Common myeloid progenitor, CD34-positive (primary cell): ENCODE measurements around the gene CEP85L.

ENCODE experiments used
- CTCF ChIA-PET: fragments of 350-600 bp; sonication (Branson Sonifier 250); formaldehyde crosslinking; loops from one replicate; lab custom pipeline; 2021; ENCODE audit warnings: antibody characterized with exemption; lab: Charles Lee
- POLR2A ChIA-PET: fragments of 350-600 bp; sonication (Branson Sonifier 250); formaldehyde crosslinking; loops from one replicate; lab custom pipeline; 2021; ENCODE audit warnings: antibody characterized with exemption; lab: Charles Lee
- DNase-seq, 3 donors: peaks; one replicate each; pipeline versions ENCODE4 v3.0.0 to v3.0.0-alpha.2; 2013
- H3K27ac ChIP-seq, 2 experiments: 1 replicate in 1 of 2; 2 replicates in 1 of 2; pipeline ENCODE4 v1.7.0; 2013; ENCODE audit warnings: inconsistent platforms in 2 of 2, low read length in 2 of 2, mild to moderate bottlenecking in 2 of 2, low read depth in 1 of 2, moderate library complexity in 1 of 2; ENCODE audit not compliant: severe bottlenecking in 2 of 2, insufficient read depth in 1 of 2, poor library complexity in 1 of 2
- H3K27me3 ChIP-seq, 5 experiments: replicated peaks in 2 of 5; 1 replicate in 3 of 5; 2 replicates in 2 of 5; pipeline versions ENCODE4 v1.6.1 to v1.7.0; 2013; ENCODE audit warnings: low read length in 4 of 5, mild to moderate bottlenecking in 2 of 5, moderate library complexity in 2 of 5, inconsistent platforms in 1 of 5; ENCODE audit not compliant: insufficient read depth in 5 of 5, control insufficient read depth in 4 of 5
- H3K36me3 ChIP-seq, 4 experiments: 1 replicate in 2 of 4; 2 replicates in 2 of 4; pipeline versions ENCODE4 v1.6.1 to v1.7.0; 2013; ENCODE audit warnings: low read length in 3 of 4, control low read depth in 1 of 4, mild to moderate bottlenecking in 1 of 4; ENCODE audit not compliant: control insufficient read depth in 4 of 4, insufficient read depth in 4 of 4
- H3K4me1 ChIP-seq, 4 experiments: 1 replicate in 3 of 4; 2 replicates in 1 of 4; pipeline versions ENCODE4 v1.6.1 to v1.7.1; 2013; ENCODE audit warnings: low read length in 3 of 4, mild to moderate bottlenecking in 3 of 4, control low read depth in 1 of 4, inconsistent platforms in 1 of 4, moderate library complexity in 1 of 4; ENCODE audit not compliant: control insufficient read depth in 4 of 4, insufficient read depth in 4 of 4; ENCODE audit errors: control extremely low read depth in 1 of 4
- H3K4me3 ChIP-seq, 7 experiments: 1 replicate in 4 of 7; 2 replicates in 3 of 7; pipeline versions ENCODE4 v1.5.1 to v1.7.0; 2013; ENCODE audit warnings: mild to moderate bottlenecking in 7 of 7, low read length in 6 of 7, moderate library complexity in 6 of 7, inconsistent platforms in 2 of 7, low read depth in 2 of 7, control low read depth in 1 of 7; ENCODE audit not compliant: insufficient read depth in 4 of 7, control insufficient read depth in 1 of 7; ENCODE audit errors: extremely low read depth in 1 of 7
- H3K9me3 ChIP-seq, 5 experiments: 1 replicate in 4 of 5; 2 replicates in 1 of 5; pipeline versions ENCODE4 v1.6.1 to v1.7.1; 2013; ENCODE audit warnings: low read length in 4 of 5, mild to moderate bottlenecking in 2 of 5, inconsistent platforms in 1 of 5, low read depth in 1 of 5, moderate library complexity in 1 of 5; ENCODE audit not compliant: control insufficient read depth in 4 of 5, insufficient read depth in 2 of 5; ENCODE audit errors: control extremely low read depth in 1 of 5
- WGBS: methylation state at CpG from one replicate; pipeline ENCODE4 v1.1.5; 2013; ENCODE audit not compliant: insufficient coverage; 5-methylcytosine and 5-hydroxymethylcytosine counted together

The CEP85L gene

GRCh38 chr6:118485601-118486550 is 165.5 kb downstream of the CEP85L start:
- Histone ChIP-seq H3K27me3 (no peaks in the 10 kb centered on the region), H3K9me3 (peaks cover 4 to 25% (median 9%) of the 10 kb centered on the region in 5 experiments), H3K4me1 (no peaks in the 10 kb centered on the region), H3K27ac (no peak overlapping the region), H3K4me3 (no peak overlapping the region), H3K36me3 (peaks cover 12 to 29% (median 24%) of the 10 kb centered on the region in 4 experiments)
- DNase-seq = no peak
- whole genome bisulfite sequencing = no CpG with 5 or more reads among the region's 2 CpGs
- POLR2A ChIA-PET = no interaction called here
- CTCF ChIA-PET = no interaction called here

GRCh38 chr6:118476551-118476950 is 174.8 kb downstream of the CEP85L start:
- WGBS = 100% methylated on average over 1 of the region's 3 CpGs
- CTCF ChIA-PET = no interaction called here

GRCh38 chr6:118473266-118473665 is 178.1 kb downstream of the CEP85L start:
- POLR2A ChIA-PET = no interaction called here
- no peak for DNase-seq
- CTCF ChIA-PET = no interaction called here
- Histone ChIP-seq H3K9me3 (no peaks in the 10 kb centered on the region), H3K4me1 (no peaks in the 10 kb centered on the region), H3K4me3 (no peak overlapping the region), H3K36me3 (peaks cover 4 to 14% (median 6%) of the 10 kb centered on the region in 4 experiments), H3K27ac (no peak overlapping the region), H3K27me3 (no peaks in the 10 kb centered on the region)

More at GRCh38 chr6:118476551-118476950, 174.8 kb downstream of the CEP85L start:
- H3K4me1 ChIP-seq = no peaks in the 10 kb centered on the region
- H3K27me3 ChIP-seq = no peaks in the 10 kb centered on the region
- H3K4me3 ChIP-seq = no peak overlapping the region
- H3K9me3 ChIP-seq = no peaks in the 10 kb centered on the region
- POLR2A ChIA-PET = no interaction called here
- H3K27ac ChIP-seq = no peak overlapping the region
- no peak for DNase-seq
- peaks cover 2 to 9% (median 3%) of the 10 kb centered on the region in 4 experiments for H3K36me3 ChIP-seq

GRCh38 chr6:118469468-118469867 is 181.9 kb downstream of the CEP85L start:
- Histone ChIP-seq H3K4me1 (no peaks in the 10 kb centered on the region), H3K4me3 (no peak overlapping the region), H3K36me3 (peaks cover 4 to 34% (median 24%) of the 10 kb centered on the region in 4 experiments), H3K27me3 (no peaks in the 10 kb centered on the region), H3K9me3 (no peaks in the 10 kb centered on the region), H3K27ac (no peak overlapping the region)
- 100% methylated on average over 3 of the region's 4 CpGs for WGBS
- ChIA-PET CTCF (no interaction called here), POLR2A (no interaction called here)
- no peak for DNase-seq

- WGBS = 100% methylated on average over 2 of the region's 4 CpGs
- H3K27ac ChIP-seq = no peak overlapping the region
- DNase-seq = no peak
- H3K9me3 ChIP-seq = no peaks in the 10 kb centered on the region
- H3K27me3 ChIP-seq = no peaks in the 10 kb centered on the region
- CTCF ChIA-PET = no interaction called here
- POLR2A ChIA-PET = no interaction called here
- no peaks in the 10 kb centered on the region for H3K4me1 ChIP-seq
- peaks cover 7 to 34% (median 24%) of the 10 kb centered on the region in 4 experiments for H3K36me3 ChIP-seq
- H3K4me3 ChIP-seq = no peak overlapping the region
Measured at GRCh38 chr6:118468682-118469465, 182.5 kb downstream of the CEP85L start.

- DNase-seq = no peak
- H3K4me1 ChIP-seq = no peaks in the 10 kb centered on the region
- H3K9me3 ChIP-seq = no peaks in the 10 kb centered on the region
- H3K36me3 ChIP-seq = peaks cover 7 to 34% (median 24%) of the 10 kb centered on the region in 4 experiments
- H3K27me3 ChIP-seq = no peaks in the 10 kb centered on the region
- CTCF ChIA-PET = no interaction called here
- H3K27ac ChIP-seq = no peak overlapping the region
- no peak overlapping the region for H3K4me3 ChIP-seq
- POLR2A ChIA-PET = no interaction called here
Measured at GRCh38 chr6:118467181-118467580, 184.2 kb downstream of the CEP85L start.

- Histone ChIP-seq H3K27me3 (no peaks in the 10 kb centered on the region), H3K4me1 (no peaks in the 10 kb centered on the region), H3K36me3 (peaks cover 7 to 33% (median 24%) of the 10 kb centered on the region in 4 experiments), H3K9me3 (no peaks in the 10 kb centered on the region), H3K27ac (no peak overlapping the region), H3K4me3 (no peak overlapping the region)
- ChIA-PET CTCF (no interaction called here), POLR2A (no interaction called here)
- no peak for DNase-seq
- no CpG with 5 or more reads among the region's 2 CpGs for WGBS
Measured at GRCh38 chr6:118464620-118465019, 186.8 kb downstream of the CEP85L start.
